Erythroblast (primary cell): ENCODE results near the gene LIPE.

Source experiments
- GATA1 ChIP-seq: IDR thresholded peaks from 2 replicates; pipeline ENCODE4 v1.6.1; 2011; ENCODE audit warnings: low read depth, mild to moderate bottlenecking, control low read depth, low read length, moderate library complexity
- POLR2A ChIP-seq: IDR thresholded peaks from 2 replicates; pipeline ENCODE4 v1.6.1; 2011; ENCODE audit warnings: mild to moderate bottlenecking, low read length

DNA sequence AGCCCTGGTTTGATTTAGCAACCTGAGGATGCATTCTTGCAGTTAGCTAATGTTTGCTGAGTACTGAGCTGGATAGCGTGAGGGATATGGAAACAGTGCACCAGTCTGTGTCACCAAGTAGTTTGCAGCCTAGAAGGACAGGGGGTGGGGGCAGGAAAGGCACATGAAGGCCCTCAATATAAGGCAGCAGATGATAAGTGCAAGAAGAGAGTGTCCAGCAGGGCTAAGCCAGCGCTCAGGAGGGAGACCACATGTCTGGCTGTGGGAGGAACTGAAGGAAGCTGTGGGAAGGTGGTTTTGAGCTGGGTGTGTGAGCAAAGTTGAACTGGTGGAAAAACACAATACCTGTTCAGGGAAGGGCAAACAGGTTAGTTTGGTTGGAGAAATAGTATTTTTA lies 13.9 kb upstream of the LIPE start:
- TF ChIP-seq POLR2A: no peak
- no peak for TF ChIP-seq GATA1
